GM12878 (cell line): ENCODE results near the gene MRPS18B.

ENCODE experiments used
- EZH2 ChIP-seq: IDR thresholded peaks from 2 replicates; pipeline ENCODE4 v1.6.1; 2012; ENCODE audit warnings: low read depth, mild to moderate bottlenecking, control low read depth, inconsistent platforms, low read length, borderline replicate concordance; ENCODE audit not compliant: control insufficient read depth
- HDGF ChIP-seq: fragments of 450-650 bp; IDR thresholded peaks from 2 replicates; pipeline ENCODE4 v1.6.1; 2016; ENCODE audit warnings: antibody characterized with exemption
- SUPT20H ChIP-seq: IDR thresholded peaks from 2 replicates; pipeline ENCODE4 v1.6.1; 2011; ENCODE audit warnings: low read depth, mild to moderate bottlenecking, low read length, moderate library complexity, borderline replicate concordance; ENCODE audit not compliant: control insufficient read depth

- TF ChIP-seq EZH2 (no peak), HDGF (no peak), SUPT20H (no peak)
These were observed 38.1 kb downstream of the MRPS18B start for GRCh38 chr6:30655743-30656094.
